GM21423 (cell line): ENCODE measurements around the gene TRIM32.

ENCODE experiments used
- ATAC-seq: cut with Tn5 transposase; IDR thresholded peaks from one replicate; pipeline ENCODE4 v1.9.1; 2021; ENCODE audit warnings: mild to moderate bottlenecking, moderate library complexity; ENCODE audit not compliant: unreplicated experiment

TRIM32 gene

DNA sequence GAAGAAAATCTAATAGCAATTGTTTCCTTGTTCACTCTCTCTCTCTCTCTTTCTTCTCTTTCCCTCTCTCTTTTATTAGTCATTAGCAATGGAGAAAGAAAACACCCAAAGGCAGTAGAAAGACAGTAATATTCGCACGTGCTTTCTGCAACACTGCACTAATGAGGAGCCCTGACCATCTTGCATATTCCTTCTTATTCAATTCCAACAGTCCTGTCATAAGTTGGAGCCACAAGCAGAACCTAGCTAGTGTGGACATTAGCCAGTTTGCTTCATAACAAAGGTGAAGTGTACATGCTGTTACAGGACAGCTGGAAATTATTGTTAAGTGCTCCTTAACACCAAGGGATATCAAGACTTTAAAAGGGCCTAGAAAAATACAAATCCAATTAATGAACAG lies 63.4 kb downstream of the TRIM32 start:
- ATAC-seq: no peak
